ENCODE results near the gene ELAVL3.

- TF ChIP-seq CTCF (IDR thresholded peaks at IDR 0.05) (no peak), FOXM1 (IDR thresholded peaks at IDR 0.05; ENCODE audit: low read depth) (no peak), NRF1 (IDR thresholded peaks at IDR 0.05; ENCODE audit: low read depth, low read length) (no peak), MAX (IDR thresholded peaks at IDR 0.05; ENCODE audit: low read depth) (no peak), GABPA (IDR thresholded peaks at IDR 0.05; ENCODE audit: low read depth) (no peak), EP300 (IDR thresholded peaks at IDR 0.05; ENCODE audit: borderline replicate concordance in 1 of 2, low read depth in 1 of 2, low read length in 1 of 2) (no peak)
Measured at GRCh38 chr19:11408591-11408990, 72.3 kb downstream of the ELAVL3 start.

Data from SK-N-SH (cell line).